ACC112 (cell line): ENCODE results near the gene PHLDB3.
"Not testable (repeated sequence)": the region's sequence is repeated elsewhere in the genome, so short reads cannot be mapped to it uniquely, and the experiment has no call there.

ENCODE experiments used
- H2AFZ ChIP-seq: fragments of 200-600 bp; sonication (generic); one replicate; pipeline ENCODE4 v1.6.0; 2017; ENCODE audit warnings: antibody characterized with exemption, low read length; ENCODE audit not compliant: unreplicated experiment
- H3K27ac ChIP-seq: fragments of 200-600 bp; sonication (generic); 2 replicates; pipeline ENCODE4 v1.5.1; 2014; ENCODE audit warnings: low read depth, mild to moderate bottlenecking, antibody characterized with exemption, low read length, moderate library complexity
- H3K27me3 ChIP-seq: fragments of 200-600 bp; sonication (generic); 2 replicates; pipeline ENCODE4 v1.6.1; 2014; ENCODE audit warnings: mild to moderate bottlenecking, antibody characterized with exemption, low read length, moderate library complexity, mixed read lengths; ENCODE audit not compliant: insufficient read depth
- H3K36me3 ChIP-seq: fragments of 200-600 bp; sonication (generic); 2 replicates; pipeline ENCODE4 v1.6.1; 2016; ENCODE audit warnings: mild to moderate bottlenecking, antibody characterized with exemption, low read length, moderate library complexity, mixed read lengths; ENCODE audit not compliant: insufficient read depth
- H3K4me1 ChIP-seq: fragments of 200-600 bp; sonication (generic); one replicate; pipeline ENCODE4 v1.6.1; 2016; ENCODE audit warnings: low read length, mixed read lengths; ENCODE audit not compliant: insufficient read depth, unreplicated experiment, control insufficient read depth
- H3K4me3 ChIP-seq: fragments of 200-600 bp; sonication (generic); 2 replicates; pipeline ENCODE4 v1.5.1; 2014; ENCODE audit warnings: mild to moderate bottlenecking, low read depth, low read length
- H3K79me2 ChIP-seq: fragments of 200-600 bp; sonication (generic); one replicate; pipeline ENCODE4 v1.6.0; 2016; ENCODE audit warnings: low read length; ENCODE audit not compliant: control insufficient read depth, unreplicated experiment, insufficient read depth

Gene PHLDB3

DNA sequence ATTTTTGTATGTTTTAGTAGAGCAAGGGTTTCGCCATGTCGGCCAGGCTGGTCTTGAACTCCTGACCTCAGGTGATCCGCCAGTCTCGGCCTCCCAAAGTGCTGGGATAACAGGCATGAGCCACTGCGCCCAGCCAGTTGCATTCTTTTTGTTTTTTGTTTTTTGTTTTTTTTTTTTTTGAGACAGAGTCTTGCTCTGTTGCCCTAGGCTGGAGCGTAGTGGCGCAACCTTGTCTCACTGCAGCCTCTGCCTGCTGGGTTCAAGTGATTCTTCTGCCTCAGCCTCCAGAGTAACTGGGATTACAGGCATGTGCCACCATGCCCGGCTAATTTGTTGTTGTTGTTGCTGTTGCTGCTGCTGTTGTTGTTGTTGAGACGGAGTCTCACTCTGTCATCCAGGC, 60.5 kb downstream of the PHLDB3 start:
- not testable (repeated sequence) for H3K36me3 ChIP-seq, H3K27ac ChIP-seq, H3K4me1 ChIP-seq, H2AFZ ChIP-seq, H3K79me2 ChIP-seq, H3K27me3 ChIP-seq, H3K4me3 ChIP-seq

DNA sequence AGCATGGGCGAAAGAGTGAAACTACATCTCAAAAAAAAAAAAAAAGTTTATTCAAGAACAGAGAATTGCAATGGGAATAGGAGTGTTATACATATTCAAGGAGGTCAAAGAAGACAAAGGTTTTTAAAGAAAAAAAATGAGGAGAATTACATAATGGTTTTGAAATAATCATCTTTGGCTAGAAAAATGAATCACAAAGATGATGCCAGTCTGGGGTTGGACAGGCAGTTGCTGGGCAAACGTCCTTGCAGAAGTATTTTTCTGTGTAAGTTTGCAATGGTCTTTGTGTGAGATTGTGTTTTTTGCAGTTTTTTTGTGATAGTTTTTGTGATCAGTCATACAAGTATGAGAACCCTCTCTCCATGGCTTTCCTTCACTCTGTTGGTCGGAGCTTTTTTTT, 62.8 kb downstream of the PHLDB3 start:
- no peak overlapping the region for H2AFZ ChIP-seq
- H3K27ac ChIP-seq: no peak overlapping the region
- H3K36me3 ChIP-seq: no peaks in the 10 kb centered on the region
- no peak overlapping the region for H3K4me3 ChIP-seq
- no peaks in the 10 kb centered on the region for H3K79me2 ChIP-seq
- no peaks in the 10 kb centered on the region for H3K27me3 ChIP-seq
- peaks cover 7% of the 10 kb centered on the region for H3K4me1 ChIP-seq

DNA sequence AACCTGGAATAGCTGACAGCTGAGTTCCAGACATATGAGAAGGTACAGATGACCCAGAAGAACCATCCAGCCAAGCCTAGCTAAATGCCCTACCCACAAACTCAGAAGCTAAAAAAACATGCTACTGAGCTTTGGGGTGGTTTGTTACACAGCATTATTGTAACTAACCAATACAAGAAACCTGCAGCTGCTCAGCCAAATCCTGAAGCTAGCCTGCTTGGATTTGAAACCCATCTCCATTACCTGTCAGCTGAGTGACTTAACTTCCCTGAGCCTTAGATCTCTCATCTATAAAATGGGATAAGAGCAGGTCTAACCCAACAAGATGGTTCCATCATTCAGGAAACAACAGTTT, 64.9 kb downstream of the PHLDB3 start:
- Histone ChIP-seq H3K27ac (no peak overlapping the region), H3K4me3 (no peak overlapping the region), H3K36me3 (no peaks in the 10 kb centered on the region), H2AFZ (no peak overlapping the region), H3K79me2 (no peaks in the 10 kb centered on the region), H3K27me3 (no peaks in the 10 kb centered on the region), H3K4me1 (peaks cover 7% of the 10 kb centered on the region)

DNA sequence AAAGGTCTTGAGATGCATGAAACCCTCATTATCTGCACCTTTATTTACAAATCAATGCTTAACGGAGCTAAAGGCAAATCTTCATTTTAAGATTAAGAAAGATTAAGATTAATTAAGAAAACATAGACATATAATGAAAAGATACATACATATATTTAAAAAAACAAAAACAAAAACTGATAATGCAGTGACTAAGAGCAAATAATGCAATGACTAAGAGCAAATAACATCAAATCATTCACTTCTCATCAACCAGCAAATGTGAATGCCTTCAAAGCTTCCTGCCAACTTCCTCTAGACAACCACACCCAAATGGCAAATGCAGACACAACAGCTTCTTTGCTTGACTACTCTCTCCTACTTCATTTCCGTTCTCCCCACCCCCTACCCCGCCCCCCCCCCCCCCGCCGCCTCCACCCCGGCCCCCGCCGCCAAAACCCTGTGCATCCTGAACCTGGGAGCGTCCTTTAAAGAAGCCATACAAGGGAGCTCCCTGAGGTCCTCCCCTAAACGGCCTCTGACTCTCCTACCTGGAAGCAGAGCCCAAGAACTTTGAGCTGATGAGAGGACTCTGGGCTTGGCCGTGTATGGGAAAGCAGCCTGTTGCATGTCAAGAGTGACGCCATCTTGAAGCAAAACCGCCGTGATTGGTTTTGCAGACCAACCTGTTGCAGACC, 65.4 kb downstream of the PHLDB3 start:
- Histone ChIP-seq H3K79me2 (no peaks in the 10 kb centered on the region), H3K27me3 (no peaks in the 10 kb centered on the region), H3K4me3 (0 out of 2 replicates have a peak overlapping the region, but pooled peaks have one; percentile 32), H3K27ac (peak overlapping the region; percentile 50; the same call in 1 of the 2 replicates), H2AFZ (no peak overlapping the region), H3K36me3 (no peaks in the 10 kb centered on the region), H3K4me1 (peaks cover 7% of the 10 kb centered on the region)

DNA sequence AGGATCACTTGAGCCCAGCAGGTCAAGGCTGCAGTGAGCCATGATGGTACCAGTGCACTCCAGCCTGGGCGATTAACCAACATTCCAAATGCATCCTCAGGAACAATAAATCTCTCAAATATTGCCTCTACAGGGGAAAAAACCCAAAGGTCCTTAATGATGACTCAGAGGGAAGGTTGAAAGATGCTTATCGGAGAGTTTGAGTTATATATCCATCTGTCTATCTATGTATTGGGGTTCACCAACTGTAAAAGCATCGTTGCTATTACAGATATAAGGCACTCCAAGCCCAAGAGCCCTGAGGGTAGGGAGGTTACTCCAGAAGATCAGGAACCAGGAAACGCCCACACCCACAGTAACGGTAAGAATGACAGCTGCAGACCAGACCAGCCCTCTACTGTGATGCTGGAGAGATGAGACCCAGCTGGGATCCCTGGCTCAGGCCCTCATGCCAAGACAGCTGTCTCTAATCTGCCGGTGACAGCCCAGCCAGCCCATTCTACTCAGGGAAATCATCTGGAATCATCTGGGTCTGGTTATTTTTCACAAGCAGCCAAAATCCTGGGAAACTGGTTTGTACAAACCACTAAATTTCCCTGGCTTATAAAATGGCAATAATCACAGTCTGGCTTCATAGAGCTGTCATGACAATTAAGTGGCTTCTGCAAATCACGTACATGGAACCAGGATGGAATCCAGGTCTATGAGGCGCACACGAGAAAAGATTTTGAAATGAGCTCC, 66.1 kb downstream of the PHLDB3 start:
- H3K4me3 ChIP-seq: peak overlapping the region; percentile 32; the same call in 1 of the 2 replicates
- H3K27ac ChIP-seq: peak overlapping the region; percentile 50; the same call in 1 of the 2 replicates

DNA sequence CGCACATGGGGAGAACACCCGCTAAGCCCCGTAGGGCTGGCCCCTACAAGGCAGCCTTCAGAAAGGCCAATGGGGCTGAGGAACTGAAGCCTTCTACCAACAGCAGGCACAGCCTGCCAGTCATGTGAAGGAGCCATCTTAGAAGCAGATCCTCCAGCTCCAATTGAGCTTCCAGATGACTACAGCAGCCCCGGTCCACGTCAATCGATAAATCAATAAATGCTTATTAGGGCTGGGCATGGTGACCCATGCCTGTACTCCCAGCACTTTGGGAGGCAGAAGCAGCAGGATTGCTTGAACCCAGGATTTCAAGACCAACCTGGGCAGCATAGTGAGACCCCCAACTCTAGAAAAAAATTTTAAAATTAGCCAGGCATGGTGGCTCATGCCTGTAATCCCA, 66.8 kb downstream of the PHLDB3 start:
- H2AFZ ChIP-seq: no peak overlapping the region
- no peaks in the 10 kb centered on the region for H3K36me3 ChIP-seq
- no peak overlapping the region for H3K4me3 ChIP-seq
- no peaks in the 10 kb centered on the region for H3K79me2 ChIP-seq
- H3K27me3 ChIP-seq: no peaks in the 10 kb centered on the region
- H3K4me1 ChIP-seq: peaks cover 7% of the 10 kb centered on the region
- no peak overlapping the region for H3K27ac ChIP-seq

More for the DNA sequence above, 66.1 kb downstream of the PHLDB3 start:
- H3K27me3 ChIP-seq: no peaks in the 10 kb centered on the region
- no peak overlapping the region for H2AFZ ChIP-seq
- no peaks in the 10 kb centered on the region for H3K79me2 ChIP-seq
- peaks cover 7% of the 10 kb centered on the region for H3K4me1 ChIP-seq
- no peaks in the 10 kb centered on the region for H3K36me3 ChIP-seq

DNA sequence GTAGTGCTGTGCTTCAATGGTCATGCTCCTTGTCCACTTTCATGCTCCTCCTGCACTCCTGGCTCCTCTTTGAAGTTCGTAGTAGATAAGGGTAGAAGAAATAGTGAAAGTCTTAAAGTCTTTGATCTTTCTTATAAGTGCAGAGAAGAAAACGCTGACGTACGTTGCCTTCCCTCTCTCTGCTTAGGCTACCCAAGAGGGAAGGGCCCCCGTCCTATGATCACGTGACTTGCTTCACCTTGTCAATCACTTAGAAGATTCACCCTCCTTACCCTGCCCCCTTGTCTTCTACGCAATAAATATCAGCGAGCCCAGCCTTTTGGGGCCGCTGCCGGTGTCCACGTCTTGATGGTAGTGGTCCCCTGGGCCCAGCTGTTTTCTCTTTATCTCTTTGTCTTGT, 67.3 kb downstream of the PHLDB3 start:
- not testable (repeated sequence) for H3K4me3 ChIP-seq, H3K79me2 ChIP-seq, H3K27ac ChIP-seq, H2AFZ ChIP-seq, H3K4me1 ChIP-seq, H3K27me3 ChIP-seq, H3K36me3 ChIP-seq

DNA sequence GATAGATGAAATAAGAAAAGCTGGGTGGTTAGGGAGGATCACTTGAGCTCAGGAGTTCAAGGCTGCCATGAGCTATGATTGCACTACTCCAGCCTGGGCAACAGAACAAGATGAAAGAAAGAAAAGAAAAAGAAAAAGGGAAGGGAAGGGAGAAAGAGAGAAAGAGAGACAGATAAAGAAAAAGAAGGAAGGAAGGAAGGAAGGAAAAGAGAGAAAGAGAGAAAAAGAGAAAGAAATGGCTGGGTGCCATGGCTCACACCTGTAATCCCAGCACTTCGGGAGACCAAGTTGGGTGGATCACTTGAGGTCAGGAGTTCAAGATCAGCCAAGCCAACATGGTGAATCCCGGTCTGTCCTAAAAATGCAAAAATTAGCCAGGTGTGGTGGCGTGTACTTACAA, 68.8 kb downstream of the PHLDB3 start:
- Histone ChIP-seq H3K36me3 (no peaks in the 10 kb centered on the region), H3K4me3 (no peak overlapping the region), H2AFZ (no peak overlapping the region), H3K27me3 (no peaks in the 10 kb centered on the region), H3K79me2 (no peaks in the 10 kb centered on the region), H3K4me1 (peaks cover 7% of the 10 kb centered on the region), H3K27ac (no peak overlapping the region)

DNA sequence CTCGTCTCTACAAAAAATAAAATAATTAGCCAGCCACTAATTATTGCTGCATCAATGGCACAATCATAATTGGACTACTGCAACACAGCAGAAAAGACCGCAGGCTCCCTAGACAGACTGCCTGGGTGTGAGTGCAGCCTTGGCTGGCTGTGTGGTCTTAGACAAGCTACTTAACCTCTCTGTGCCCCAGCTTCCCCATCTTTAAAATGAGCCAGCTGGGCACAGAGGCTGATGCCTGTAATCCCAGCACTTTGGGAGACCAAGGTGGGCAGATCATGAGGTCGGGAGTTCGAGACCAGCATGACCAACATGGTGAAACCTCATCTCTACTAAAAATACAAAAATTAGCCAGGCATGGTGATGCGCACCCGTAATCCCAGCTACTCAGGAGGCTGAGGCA, 70.9 kb downstream of the PHLDB3 start:
- Histone ChIP-seq H3K27me3 (no peaks in the 10 kb centered on the region), H3K36me3 (no peaks in the 10 kb centered on the region), H2AFZ (no peak overlapping the region), H3K27ac (no peak overlapping the region), H3K79me2 (no peaks in the 10 kb centered on the region), H3K4me1 (peaks cover 5% of the 10 kb centered on the region), H3K4me3 (no peak overlapping the region)

DNA sequence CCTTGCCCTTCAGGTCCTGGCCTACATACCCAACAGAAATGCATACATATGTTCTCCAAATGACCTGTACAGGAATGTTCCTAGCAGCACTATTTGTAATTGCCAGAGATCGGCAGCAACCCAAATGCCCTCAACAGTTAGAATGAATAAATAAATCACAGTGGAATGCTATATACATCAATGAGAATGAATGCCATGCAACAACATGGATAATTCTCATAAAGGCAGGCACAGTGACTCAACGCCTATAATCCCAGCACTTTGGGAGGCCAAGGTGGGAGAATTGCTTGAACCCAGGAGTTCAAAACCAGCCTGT, 71.2 kb downstream of the PHLDB3 start:
- Histone ChIP-seq H3K4me3 (no peak overlapping the region), H3K36me3 (no peaks in the 10 kb centered on the region), H3K27ac (no peak overlapping the region), H2AFZ (no peak overlapping the region), H3K4me1 (peaks cover 1% of the 10 kb centered on the region), H3K79me2 (no peaks in the 10 kb centered on the region), H3K27me3 (no peaks in the 10 kb centered on the region)

DNA sequence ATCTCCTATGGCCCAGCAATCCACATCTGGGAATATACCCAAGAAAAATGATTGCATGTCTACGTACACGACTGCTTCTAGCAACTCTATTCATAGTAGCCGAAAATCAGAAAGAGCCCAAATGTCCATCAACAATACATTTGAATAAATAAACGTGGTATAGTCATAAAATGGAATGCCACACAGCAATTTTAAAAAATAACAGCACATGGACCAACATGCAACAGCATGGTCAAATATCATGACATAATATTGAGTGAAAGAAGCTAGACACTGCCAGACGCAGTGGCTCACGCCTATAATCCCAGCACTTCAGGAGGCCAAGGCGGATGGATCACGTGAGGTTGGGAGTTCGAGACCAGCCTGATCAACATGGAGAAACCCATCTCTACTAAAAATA, 73.6 kb downstream of the PHLDB3 start:
- H2AFZ ChIP-seq: no peak overlapping the region
- no peak overlapping the region for H3K27ac ChIP-seq

More for the DNA sequence above, 73.6 kb downstream of the PHLDB3 start:
- H3K36me3 ChIP-seq: no peaks in the 10 kb centered on the region
- no peaks in the 10 kb centered on the region for H3K4me1 ChIP-seq
- H3K27me3 ChIP-seq: no peaks in the 10 kb centered on the region
- H3K4me3 ChIP-seq: no peak overlapping the region
- H3K79me2 ChIP-seq: no peaks in the 10 kb centered on the region
